ENCODE results near the gene ARL5A.

- TF ChIP-seq, protein P1, sequence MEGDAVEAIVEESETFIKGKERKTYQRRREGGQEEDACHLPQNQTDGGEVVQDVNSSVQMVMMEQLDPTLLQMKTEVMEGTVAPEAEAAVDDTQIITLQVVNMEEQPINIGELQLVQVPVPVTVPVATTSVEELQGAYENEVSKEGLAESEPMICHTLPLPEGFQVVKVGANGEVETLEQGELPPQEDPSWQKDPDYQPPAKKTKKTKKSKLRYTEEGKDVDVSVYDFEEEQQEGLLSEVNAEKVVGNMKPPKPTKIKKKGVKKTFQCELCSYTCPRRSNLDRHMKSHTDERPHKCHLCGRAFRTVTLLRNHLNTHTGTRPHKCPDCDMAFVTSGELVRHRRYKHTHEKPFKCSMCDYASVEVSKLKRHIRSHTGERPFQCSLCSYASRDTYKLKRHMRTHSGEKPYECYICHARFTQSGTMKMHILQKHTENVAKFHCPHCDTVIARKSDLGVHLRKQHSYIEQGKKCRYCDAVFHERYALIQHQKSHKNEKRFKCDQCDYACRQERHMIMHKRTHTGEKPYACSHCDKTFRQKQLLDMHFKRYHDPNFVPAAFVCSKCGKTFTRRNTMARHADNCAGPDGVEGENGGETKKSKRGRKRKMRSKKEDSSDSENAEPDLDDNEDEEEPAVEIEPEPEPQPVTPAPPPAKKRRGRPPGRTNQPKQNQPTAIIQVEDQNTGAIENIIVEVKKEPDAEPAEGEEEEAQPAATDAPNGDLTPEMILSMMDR (IDR thresholded peaks at IDR 0.05): no peak
- TF ChIP-seq POLR2A (IDR thresholded peaks at IDR 0.05): no peak
These were observed 65.5 kb downstream of the ARL5A start for GRCh38 chr2:151762694-151763093.

Data from heart left ventricle (tissue), 13 donors.